Gastroesophageal sphincter (tissue), 3 donors: ENCODE results near the gene KLHL2.

ENCODE experiments used
- POLR2A ChIP-seq, 2 donors: fragments of 450-650 bp; IDR thresholded peaks; one replicate each; pipeline ENCODE4 v1.6.1; 2017; ENCODE audit warnings: antibody characterized with exemption in 2 of 2, mild to moderate bottlenecking in 2 of 2, moderate library complexity in 1 of 2
- TF ChIP-seq, protein P1 (sequence below), 4 experiments: fragments of 200-600 bp in 2 of 4; fragments of 450-650 bp in 2 of 4; sonication (generic) in 1 of 4; IDR thresholded peaks; one replicate each; pipeline ENCODE4 v1.5.1; 2017 to 2019; ENCODE audit warnings: antibody characterized with exemption in 4 of 4, mild to moderate bottlenecking in 2 of 4, moderate library complexity in 2 of 4

DNA sequence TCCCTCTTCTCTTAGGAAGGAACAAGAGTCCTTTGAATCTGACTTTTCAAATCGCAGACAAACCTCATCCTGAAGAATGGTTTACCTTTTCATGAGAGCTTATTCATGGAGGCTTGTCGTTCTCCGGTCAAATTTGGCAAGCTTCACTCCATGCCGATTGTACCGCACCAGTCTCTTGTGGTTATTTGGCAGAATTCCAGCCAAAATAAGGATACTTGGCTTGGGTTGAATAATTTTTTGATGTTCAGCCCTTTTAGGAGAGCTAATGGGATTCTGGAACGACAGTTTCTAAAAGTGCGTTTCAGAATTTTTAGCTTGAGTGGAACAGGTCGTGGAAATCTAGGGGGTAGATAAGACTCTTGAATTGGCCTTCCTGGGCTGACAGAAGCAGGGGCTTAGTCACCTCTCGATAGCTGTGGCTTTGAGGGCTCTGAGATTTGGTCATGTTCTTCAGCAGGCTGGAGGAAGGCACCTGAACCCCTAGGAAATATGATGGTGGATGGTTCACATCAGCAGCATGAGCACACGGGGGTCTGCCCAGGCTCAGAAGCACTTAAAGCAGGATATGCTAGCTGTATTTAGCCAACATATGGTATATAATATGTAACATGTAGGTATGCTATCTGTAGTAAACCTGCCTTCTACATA, 1.5 kb downstream of the KLHL2 start:
- TF ChIP-seq POLR2A (IDR thresholded peaks at IDR 0.05): no peak
- TF ChIP-seq, protein P1, sequence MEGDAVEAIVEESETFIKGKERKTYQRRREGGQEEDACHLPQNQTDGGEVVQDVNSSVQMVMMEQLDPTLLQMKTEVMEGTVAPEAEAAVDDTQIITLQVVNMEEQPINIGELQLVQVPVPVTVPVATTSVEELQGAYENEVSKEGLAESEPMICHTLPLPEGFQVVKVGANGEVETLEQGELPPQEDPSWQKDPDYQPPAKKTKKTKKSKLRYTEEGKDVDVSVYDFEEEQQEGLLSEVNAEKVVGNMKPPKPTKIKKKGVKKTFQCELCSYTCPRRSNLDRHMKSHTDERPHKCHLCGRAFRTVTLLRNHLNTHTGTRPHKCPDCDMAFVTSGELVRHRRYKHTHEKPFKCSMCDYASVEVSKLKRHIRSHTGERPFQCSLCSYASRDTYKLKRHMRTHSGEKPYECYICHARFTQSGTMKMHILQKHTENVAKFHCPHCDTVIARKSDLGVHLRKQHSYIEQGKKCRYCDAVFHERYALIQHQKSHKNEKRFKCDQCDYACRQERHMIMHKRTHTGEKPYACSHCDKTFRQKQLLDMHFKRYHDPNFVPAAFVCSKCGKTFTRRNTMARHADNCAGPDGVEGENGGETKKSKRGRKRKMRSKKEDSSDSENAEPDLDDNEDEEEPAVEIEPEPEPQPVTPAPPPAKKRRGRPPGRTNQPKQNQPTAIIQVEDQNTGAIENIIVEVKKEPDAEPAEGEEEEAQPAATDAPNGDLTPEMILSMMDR (IDR thresholded peaks at IDR 0.05): no peak
